ENCODE results near the gene PCDHB11.
"Not testable (repeated sequence)": the region's sequence is repeated elsewhere in the genome, so short reads cannot be mapped to it uniquely, and the experiment has no call there.

GRCh38 chr5:141179876-141180275 is 19.6 kb upstream of the PCDHB11 start:
- not testable (repeated sequence) for TF ChIP-seq POLR2A (IDR thresholded peaks at IDR 0.05); CTCF (IDR thresholded peaks at IDR 0.05); EP300 (IDR thresholded peaks at IDR 0.05; ENCODE audit: low read depth)

Data from transverse colon (tissue), 3 donors.